NCI-H345 (cell line): ENCODE data around the gene PLXNC1.
A peak's percentile ranks its signal among the peaks of the same experiment; 100 is the strongest.

ENCODE experiments used
- DNase-seq: peaks from one replicate; lab custom pipeline; 2025; lab: John Stamatoyannopoulos, UW

PLXNC1 gene

GRCh38 chr12:94147991-94148738 is at the start of gene PLXNC1:
Gene PLXNC1 (plus strand): TSS chr12:94148577. CDS start chr12:94148972, 395 bp downstream.
- peak; percentile 75 for DNase-seq

- DNase-seq = no peak
Observed at GRCh38 chr12:94099191-94099590, 49.2 kb upstream of the PLXNC1 start.

- no peak for DNase-seq
Observed at GRCh38 chr12:94099632-94100031, 48.7 kb upstream of the PLXNC1 start.

- DNase-seq = peak; percentile 5
Observed at GRCh38 chr12:94100211-94100627, 48.2 kb upstream of the PLXNC1 start.

- peak; percentile 84 for DNase-seq
Observed at GRCh38 chr12:94100990-94101737, 47.2 kb upstream of the PLXNC1 start.

- DNase-seq = peak; percentile 92
Observed at GRCh38 chr12:94101738-94102660, 46.4 kb upstream of the PLXNC1 start.

- DNase-seq = no peak
Observed at GRCh38 chr12:94103986-94104385, 44.4 kb upstream of the PLXNC1 start.

- DNase-seq = no peak
Observed at GRCh38 chr12:94107910-94108309, 40.5 kb upstream of the PLXNC1 start.

GRCh38 chr12:94109160-94109559 is 39.2 kb upstream of the PLXNC1 start:
- DNase-seq = no peak

- DNase-seq = no peak
Observed at GRCh38 chr12:94110258-94110657, 38.1 kb upstream of the PLXNC1 start.

GRCh38 chr12:94111302-94111701 is 37.1 kb upstream of the PLXNC1 start:
- DNase-seq = no peak

- DNase-seq = no peak
Observed at GRCh38 chr12:94112121-94112520, 36.3 kb upstream of the PLXNC1 start.

GRCh38 chr12:94114166-94114565 is 34.2 kb upstream of the PLXNC1 start:
- no peak for DNase-seq

- DNase-seq = no peak
Observed at GRCh38 chr12:94116191-94116590, 32.2 kb upstream of the PLXNC1 start.

GRCh38 chr12:94121886-94122285 is 26.5 kb upstream of the PLXNC1 start:
- DNase-seq = no peak

GRCh38 chr12:94122591-94122990 is 25.8 kb upstream of the PLXNC1 start:
- no peak for DNase-seq

- no peak for DNase-seq
Observed at GRCh38 chr12:94123127-94123526, 25.2 kb upstream of the PLXNC1 start.

GRCh38 chr12:94126067-94126466 is 22.3 kb upstream of the PLXNC1 start:
- no peak for DNase-seq

GRCh38 chr12:94127239-94128131 is 20.9 kb upstream of the PLXNC1 start:
- DNase-seq = no peak

- no peak for DNase-seq
Observed at GRCh38 chr12:94128280-94128679, 20.1 kb upstream of the PLXNC1 start.
